NT2/D1 (cell line): ENCODE data around the gene C1GALT1.

Experiments used
- DNase-seq: peaks from one replicate; pipeline ENCODE4 v3.0.0-alpha.2; 2011; ENCODE audit warnings: low read depth, low spot score
- H3K27me3 ChIP-seq: 2 replicates; pipeline ENCODE4 v1.6.0; 2011; ENCODE audit warnings: mild to moderate bottlenecking; ENCODE audit not compliant: insufficient read length, insufficient read depth
- H3K36me3 ChIP-seq: 2 replicates; pipeline ENCODE4 v1.6.1; 2011; ENCODE audit warnings: mild to moderate bottlenecking, low read length, mixed read lengths; ENCODE audit not compliant: insufficient read depth, insufficient read length
- H3K4me1 ChIP-seq: 2 replicates; pipeline ENCODE4 v1.5.1; 2011; ENCODE audit not compliant: insufficient read depth, insufficient read length
- H3K4me3 ChIP-seq: 2 replicates; pipeline ENCODE4 v1.5.1; 2011; ENCODE audit warnings: low read depth; ENCODE audit not compliant: insufficient read length
- H3K9ac ChIP-seq: 2 replicates; pipeline ENCODE4 v1.6.0; 2011; ENCODE audit warnings: low read depth; ENCODE audit not compliant: insufficient read length
- H3K9me3 ChIP-seq: 2 replicates; pipeline ENCODE4 v1.5.1; 2011; ENCODE audit warnings: mild to moderate bottlenecking, low read length; ENCODE audit not compliant: insufficient read depth
- SUZ12 ChIP-seq: IDR thresholded peaks from 2 replicates; pipeline ENCODE4 v1.6.1; 2011; ENCODE audit not compliant: insufficient read length, insufficient read depth; ENCODE audit errors: extremely low read depth
- YY1 ChIP-seq: IDR thresholded peaks from 2 replicates; pipeline ENCODE4 v1.6.1; 2011; ENCODE audit not compliant: insufficient read length, insufficient read depth
- ZNF274 ChIP-seq: IDR thresholded peaks from 2 replicates; pipeline ENCODE4 v1.6.1; 2011; ENCODE audit warnings: mild to moderate bottlenecking, low read depth, low read length

C1GALT1 gene

DNA sequence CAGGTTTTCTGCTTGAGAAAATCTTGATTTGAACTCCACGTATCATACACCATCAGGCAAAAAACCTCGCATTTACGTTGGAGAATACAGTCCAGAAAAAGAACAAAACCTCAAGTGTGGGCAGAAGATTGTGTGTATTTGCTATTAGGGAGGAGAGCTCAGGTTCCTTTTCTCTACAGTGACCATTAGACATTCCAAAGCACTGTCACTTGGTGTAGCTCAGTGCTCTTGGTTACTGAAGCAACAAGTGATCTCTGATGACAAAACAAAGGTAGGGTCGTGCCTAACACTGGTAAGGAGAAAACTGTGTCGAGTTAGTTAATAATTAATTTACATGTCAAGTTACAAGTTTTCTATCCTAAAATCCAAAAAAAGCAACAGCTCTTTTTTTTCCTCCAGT lies 72.6 kb downstream of the C1GALT1 start:
- H3K4me3 ChIP-seq, result no peak overlapping the region
- H3K9ac ChIP-seq, result no peak overlapping the region
- H3K9me3 ChIP-seq, result no peaks in the 10 kb centered on the region
- peaks cover 5% of the 10 kb centered on the region for H3K36me3 ChIP-seq
- TF ChIP-seq ZNF274 (no peak), YY1 (no peak), SUZ12 (no peak)
- DNase-seq, result no peak
- no peaks in the 10 kb centered on the region for H3K4me1 ChIP-seq
- H3K27me3 ChIP-seq, result no peaks in the 10 kb centered on the region

DNA sequence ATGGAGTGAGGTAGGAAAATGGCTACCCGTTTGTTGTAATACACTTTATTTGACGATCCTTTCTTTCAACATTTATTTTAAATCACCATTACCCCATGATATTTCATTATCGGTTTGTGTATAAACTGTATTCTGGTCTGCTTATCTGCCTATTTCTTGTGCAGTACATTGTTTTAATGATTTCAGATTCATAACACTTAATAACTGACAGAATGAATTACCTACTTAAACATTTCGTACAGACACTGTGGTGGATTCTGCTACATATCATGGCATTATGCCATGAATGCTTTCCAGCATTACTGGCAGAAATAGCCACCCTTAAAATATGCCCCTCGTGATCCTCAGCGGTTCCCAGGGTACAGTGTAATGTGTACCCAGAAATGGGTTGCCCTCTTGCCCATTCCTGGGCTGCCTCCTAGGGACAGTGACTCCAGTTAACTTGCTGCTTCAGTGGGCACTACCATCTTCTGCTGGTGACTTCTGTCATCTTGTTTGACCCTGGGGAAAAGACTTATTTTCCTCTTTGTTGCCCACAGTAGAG lies 74.5 kb downstream of the C1GALT1 start:
- Histone ChIP-seq H3K4me3 (no peak overlapping the region), H3K36me3 (peaks cover 5% of the 10 kb centered on the region), H3K4me1 (no peaks in the 10 kb centered on the region), H3K27me3 (no peaks in the 10 kb centered on the region), H3K9ac (no peak overlapping the region), H3K9me3 (no peaks in the 10 kb centered on the region)
- no peak for DNase-seq
- TF ChIP-seq YY1 (no peak), SUZ12 (no peak), ZNF274 (no peak)

DNA sequence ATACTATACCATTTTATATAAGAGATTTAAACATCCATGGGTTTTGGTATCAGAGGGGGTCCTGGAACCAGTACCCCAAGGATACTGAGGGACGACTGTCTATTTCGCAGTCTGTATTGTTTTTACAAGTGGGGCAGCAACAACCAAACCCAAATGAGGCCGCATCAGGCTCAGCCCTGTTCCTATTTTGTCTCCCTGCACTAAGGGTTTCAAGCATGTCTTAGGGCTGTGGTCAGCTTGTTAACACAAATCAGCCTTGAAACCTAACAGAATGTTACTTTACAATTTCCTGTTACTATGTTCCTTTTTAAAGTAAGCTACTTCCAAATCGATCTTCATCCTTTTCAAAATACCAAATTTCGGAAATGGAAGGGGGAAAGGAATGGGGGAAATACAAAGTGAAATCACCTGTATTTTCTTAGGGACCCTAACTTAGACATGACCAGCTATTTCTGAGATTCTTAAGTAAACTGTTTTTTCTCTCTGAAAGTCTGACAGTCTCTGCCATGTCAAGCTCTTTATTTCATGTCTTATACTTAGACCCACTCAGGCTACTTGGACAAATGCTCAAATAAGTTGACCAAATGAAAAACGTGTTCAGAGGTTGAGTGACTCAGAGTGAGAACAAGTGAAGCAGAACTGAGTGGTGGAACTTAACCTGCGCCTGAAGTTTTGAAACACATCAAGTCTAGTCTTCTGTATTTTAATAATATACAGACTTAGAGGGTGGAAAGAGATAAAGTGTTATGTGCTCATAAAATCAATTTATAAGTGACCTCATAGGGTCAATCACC lies 75.8 kb downstream of the C1GALT1 start:
- H3K9ac ChIP-seq, result no peak overlapping the region
- DNase-seq, result no peak

DNA sequence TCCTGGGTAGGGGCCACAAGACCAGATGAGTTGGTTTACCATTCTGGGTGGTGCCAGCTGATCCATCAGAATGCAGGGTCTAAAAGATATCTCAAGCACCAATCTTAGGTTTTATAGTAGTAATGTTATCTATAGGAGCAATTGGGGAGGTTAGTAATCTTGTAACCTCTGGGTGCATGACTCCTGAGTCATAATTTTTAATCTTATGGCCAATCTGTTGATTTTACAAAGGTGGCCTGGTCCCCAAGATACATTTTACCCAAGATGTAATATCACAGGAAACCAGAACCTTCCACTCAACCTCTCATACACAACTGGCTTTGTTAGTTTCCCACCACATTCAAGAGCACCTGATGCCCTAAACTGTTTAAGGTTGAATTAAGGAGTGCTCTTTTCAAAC lies 79.5 kb downstream of the C1GALT1 start:
- Histone ChIP-seq H3K9me3 (no peaks in the 10 kb centered on the region), H3K4me1 (no peaks in the 10 kb centered on the region), H3K9ac (no peak overlapping the region), H3K27me3 (no peaks in the 10 kb centered on the region), H3K4me3 (no peak overlapping the region), H3K36me3 (peaks cover 4% of the 10 kb centered on the region)
- TF ChIP-seq YY1 (no peak), SUZ12 (no peak), ZNF274 (no peak)
- DNase-seq, result no peak

More for the DNA sequence above, 75.8 kb downstream of the C1GALT1 start:
- Histone ChIP-seq H3K9me3 (no peaks in the 10 kb centered on the region), H3K27me3 (no peaks in the 10 kb centered on the region), H3K36me3 (peaks cover 5% of the 10 kb centered on the region), H3K4me1 (no peaks in the 10 kb centered on the region), H3K4me3 (no peak overlapping the region)
- TF ChIP-seq ZNF274 (no peak), YY1 (no peak), SUZ12 (no peak)

DNA sequence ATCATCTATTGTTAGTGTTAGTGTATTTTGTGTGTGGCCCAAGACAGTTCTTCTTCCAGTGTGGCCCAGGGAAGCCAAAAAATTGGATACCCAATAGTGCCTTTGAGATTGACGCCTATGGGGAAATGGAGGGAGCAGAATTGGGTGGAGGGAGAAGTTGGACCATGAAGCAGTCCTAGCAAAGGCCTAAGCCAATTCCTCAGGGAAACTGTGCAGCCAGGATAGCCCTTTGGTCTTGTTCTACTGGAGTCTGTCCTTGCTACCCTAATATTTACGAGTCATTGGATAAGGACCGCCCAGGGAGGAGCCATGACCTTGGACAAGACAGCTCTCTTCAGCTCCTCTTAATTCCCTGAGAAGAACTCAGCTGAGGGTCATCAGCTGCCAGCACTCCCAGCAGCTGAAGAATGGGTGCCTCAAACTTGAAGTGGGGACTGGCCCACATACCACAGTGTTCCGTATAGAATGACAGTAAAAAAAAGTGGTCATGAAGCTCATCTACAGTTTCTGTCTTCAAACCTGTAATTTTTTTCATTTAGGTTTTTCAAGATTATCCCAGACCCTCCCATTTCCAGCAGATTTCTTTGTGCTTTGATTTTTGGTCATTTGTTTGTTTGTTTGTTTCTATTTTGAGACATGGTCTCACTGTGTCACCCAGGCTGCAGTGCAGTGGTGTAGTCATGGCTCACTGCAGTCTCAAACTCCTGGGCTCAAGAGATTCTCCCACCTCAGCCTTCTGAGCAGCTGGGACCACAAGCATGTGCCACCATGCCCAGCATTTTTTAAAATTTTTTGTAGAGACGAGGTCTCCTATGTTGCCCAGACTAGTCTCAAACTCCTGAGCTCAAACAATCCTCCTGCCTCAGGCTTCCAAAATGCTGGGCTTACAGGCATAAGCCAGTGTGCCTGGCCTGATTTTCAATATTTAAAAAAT lies 81.2 kb downstream of the C1GALT1 start:
- Histone ChIP-seq H3K36me3 (no peaks in the 10 kb centered on the region), H3K27me3 (no peaks in the 10 kb centered on the region), H3K4me3 (no peak overlapping the region), H3K9me3 (no peaks in the 10 kb centered on the region), H3K9ac (no peak overlapping the region), H3K4me1 (no peaks in the 10 kb centered on the region)
- DNase-seq, result no peak
- TF ChIP-seq SUZ12, result no peak
- no peak for TF ChIP-seq ZNF274
- no peak for TF ChIP-seq YY1

DNA sequence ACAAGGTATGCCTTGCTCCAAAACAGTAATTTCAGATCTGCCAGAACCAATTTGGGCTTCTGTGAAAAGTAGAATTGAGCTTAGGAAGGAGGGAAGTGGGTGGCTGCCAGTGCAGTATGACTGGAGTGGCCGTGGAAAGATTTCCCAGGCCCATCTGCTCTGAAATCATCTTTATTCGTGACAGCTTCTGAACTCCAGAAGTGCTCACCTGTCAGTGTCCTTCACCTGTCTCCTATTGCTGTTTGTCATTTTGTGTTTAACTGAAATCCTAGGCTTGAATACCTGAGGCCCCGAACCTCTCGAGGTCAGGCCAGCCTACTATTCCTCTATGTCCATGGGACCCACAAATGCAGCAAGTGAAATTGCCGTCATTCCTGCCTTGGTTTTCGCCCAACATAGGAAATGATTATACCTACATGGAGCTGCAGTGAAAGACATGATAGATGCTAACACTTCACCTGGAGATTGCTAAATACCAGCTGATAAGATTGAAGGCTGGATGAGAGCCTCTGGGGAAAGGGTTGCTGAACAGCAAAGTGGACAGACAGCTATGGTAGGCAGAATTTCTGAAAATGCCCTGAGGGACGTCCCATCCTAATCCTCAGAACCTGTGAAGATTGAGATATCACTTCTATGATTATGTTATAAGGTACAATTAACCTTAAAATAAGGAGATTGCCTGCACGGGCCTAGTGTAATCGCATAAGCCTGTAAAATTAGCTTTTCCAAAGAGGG lies 82.1 kb downstream of the C1GALT1 start:
- Histone ChIP-seq H3K4me3 (no peak overlapping the region), H3K4me1 (no peaks in the 10 kb centered on the region), H3K36me3 (no peaks in the 10 kb centered on the region), H3K9me3 (no peaks in the 10 kb centered on the region), H3K9ac (no peak overlapping the region), H3K27me3 (no peaks in the 10 kb centered on the region)
- DNase-seq, result no peak
- no peak for TF ChIP-seq YY1
- TF ChIP-seq SUZ12, result no peak
- no peak for TF ChIP-seq ZNF274
